Activated T-cell treated with anti-CD3 and anti-CD28 coated beads, Interleukin-2, amount 50 U/mL, for 72 hours (primary cell): ENCODE measurements around the gene TTYH2. TPM values are rescaled to one million over a fixed set of nuclear protein-coding genes. Genes with fewer than 3 reads are reported as not detected.
A peak's percentile ranks its signal among the peaks of the same experiment; 100 is the strongest.

Experiments used
- ATAC-seq, 2 donors: fragments of 150-1000 bp; cut with Tn5 transposase; replicated peaks in 1 of 2; 2 replicates each; pipeline ENCODE4 v1.10.0; 2021; ENCODE audit warnings: moderate library complexity in 2 of 2, mild to moderate bottlenecking in 1 of 2
- DNase-seq, 2 donors: peaks; one replicate each; pipeline ENCODE4 v3.0.0; 2021 to 2022; ENCODE audit warnings: mixed read lengths in 1 of 2
- H3K27ac Mint-ChIP-seq: one replicate; pipeline ENCODE4 v1.8.0; 2022; ENCODE audit warnings: mild to moderate bottlenecking, moderate library complexity, mixed read lengths
- H3K27me3 Mint-ChIP-seq: one replicate; pipeline ENCODE4 v1.8.0; 2022; ENCODE audit warnings: low read depth, mixed read lengths
- H3K36me3 Mint-ChIP-seq, 2 donors: one replicate each; pipeline ENCODE4 v1.8.0; 2022; ENCODE audit warnings: mixed read lengths in 2 of 2, mild to moderate bottlenecking in 1 of 2; ENCODE audit not compliant: insufficient read depth in 2 of 2
- H3K4me1 Mint-ChIP-seq: one replicate; pipeline ENCODE4 v1.8.0; 2022; ENCODE audit warnings: low read depth, mixed read lengths
- H3K4me3 Mint-ChIP-seq, 2 donors: one replicate each; pipeline ENCODE4 v1.8.0; 2022; ENCODE audit warnings: mild to moderate bottlenecking in 2 of 2, mixed read lengths in 2 of 2, moderate library complexity in 2 of 2
- H3K9me3 Mint-ChIP-seq, 2 donors: one replicate each; pipeline ENCODE4 v1.8.0; 2022; ENCODE audit warnings: mixed read lengths in 2 of 2
- total RNA-seq, 2 donors: library from RNA; stranded (reverse); gene quantifications; one replicate each; pipeline ENCODE4 v1.2.3, GENCODE V29; 2022

Gene TTYH2
- total RNA-seq: 1 to 10 TPM; 5.3 to 7.2 TPM

GRCh38 chr17:74212913-74213791 lies at the start of gene TTYH2:
TTYH2 (plus strand) TSS chr17:74213571; CDS start chr17:74213588, 17 bp downstream.
- peaks cover 6 to 16% of the 10 kb centered on the region in 2 donors for H3K36me3 Mint-ChIP-seq
- H3K27ac Mint-ChIP-seq: peak within 1 kb of the TSS; percentile 81
- no peaks in the 10 kb centered on the region for H3K27me3 Mint-ChIP-seq
- peak within 1 kb of the TSS; percentile 85 to 89 for H3K4me3 Mint-ChIP-seq
- H3K4me1 Mint-ChIP-seq: peaks cover 64% of the 10 kb centered on the region
- peak; percentile 67 to 74 for DNase-seq
- ATAC-seq: peak; percentile 70 to 77
- no peaks in the 10 kb centered on the region for H3K9me3 Mint-ChIP-seq

GRCh38 chr17:74163836-74164235 lies 49.5 kb upstream of the TTYH2 start:
- DNase-seq (no peak), ATAC-seq (no peak)
- Mint-ChIP-seq H3K27me3 (no peaks in the 10 kb centered on the region), H3K36me3 (no peaks in the 10 kb centered on the region), H3K4me3 (no peak overlapping the region), H3K4me1 (no peaks in the 10 kb centered on the region), H3K9me3 (no peaks in the 10 kb centered on the region), H3K27ac (no peak overlapping the region)

GRCh38 chr17:74164446-74165045 lies 48.8 kb upstream of the TTYH2 start:
- Mint-ChIP-seq H3K27ac (no peak overlapping the region), H3K27me3 (peaks cover 5% of the 10 kb centered on the region), H3K4me3 (no peak overlapping the region), H3K36me3 (no peaks in the 10 kb centered on the region), H3K4me1 (no peaks in the 10 kb centered on the region), H3K9me3 (no peaks in the 10 kb centered on the region)
- ATAC-seq (no peak), DNase-seq (no peak)

GRCh38 chr17:74165797-74166365 lies 47.5 kb upstream of the TTYH2 start:
- ATAC-seq: no peak
- Mint-ChIP-seq H3K4me1 (no peaks in the 10 kb centered on the region), H3K27me3 (peaks cover 18% of the 10 kb centered on the region), H3K36me3 (no peaks in the 10 kb centered on the region), H3K27ac (no peak overlapping the region), H3K9me3 (no peaks in the 10 kb centered on the region), H3K4me3 (no peak overlapping the region)
- no peak for DNase-seq

- DNase-seq (no peak), ATAC-seq (no peak)
- peaks cover 38% of the 10 kb centered on the region for H3K27me3 Mint-ChIP-seq
- no peak overlapping the region for H3K4me3 Mint-ChIP-seq
- H3K27ac Mint-ChIP-seq: no peak overlapping the region
- H3K9me3 Mint-ChIP-seq: no peaks in the 10 kb centered on the region
- no peaks in the 10 kb centered on the region for H3K36me3 Mint-ChIP-seq
- H3K4me1 Mint-ChIP-seq: no peaks in the 10 kb centered on the region
These were observed 42.4 kb upstream of the TTYH2 start for GRCh38 chr17:74170924-74171323.

GRCh38 chr17:74172700-74173099 lies 40.7 kb upstream of the TTYH2 start:
- ATAC-seq (no peak), DNase-seq (no peak)
- no peaks in the 10 kb centered on the region for H3K36me3 Mint-ChIP-seq
- no peaks in the 10 kb centered on the region for H3K4me1 Mint-ChIP-seq
- H3K4me3 Mint-ChIP-seq: no peak overlapping the region
- H3K9me3 Mint-ChIP-seq: no peaks in the 10 kb centered on the region
- peaks cover 47% of the 10 kb centered on the region for H3K27me3 Mint-ChIP-seq
- no peak overlapping the region for H3K27ac Mint-ChIP-seq

- DNase-seq (peak; percentile 35 to 40), ATAC-seq (peak; percentile 59)
- Mint-ChIP-seq H3K27me3 (peaks cover 48% of the 10 kb centered on the region), H3K27ac (no peak overlapping the region), H3K9me3 (no peaks in the 10 kb centered on the region), H3K36me3 (no peaks in the 10 kb centered on the region), H3K4me1 (no peaks in the 10 kb centered on the region), H3K4me3 (no peak overlapping the region)
These were observed 36.8 kb upstream of the TTYH2 start for GRCh38 chr17:74176546-74177001.

GRCh38 chr17:74177018-74177450 lies 36.3 kb upstream of the TTYH2 start:
- Mint-ChIP-seq H3K4me3 (no peak overlapping the region), H3K27me3 (peaks cover 48% of the 10 kb centered on the region), H3K4me1 (no peaks in the 10 kb centered on the region), H3K27ac (no peak overlapping the region), H3K36me3 (no peaks in the 10 kb centered on the region), H3K9me3 (no peaks in the 10 kb centered on the region)
- DNase-seq (no peak), ATAC-seq (no peak)

GRCh38 chr17:74179576-74179975 lies 33.8 kb upstream of the TTYH2 start:
- Mint-ChIP-seq H3K9me3 (no peaks in the 10 kb centered on the region), H3K27me3 (peaks cover 42% of the 10 kb centered on the region), H3K4me1 (no peaks in the 10 kb centered on the region), H3K4me3 (no peak overlapping the region), H3K27ac (no peak overlapping the region), H3K36me3 (no peaks in the 10 kb centered on the region)
- ATAC-seq: no peak
- no peak for DNase-seq

GRCh38 chr17:74180336-74180735 lies 33.0 kb upstream of the TTYH2 start:
- Mint-ChIP-seq H3K27me3 (peaks cover 34% of the 10 kb centered on the region), H3K27ac (no peak overlapping the region), H3K4me1 (no peaks in the 10 kb centered on the region), H3K36me3 (no peaks in the 10 kb centered on the region), H3K4me3 (no peak overlapping the region), H3K9me3 (no peaks in the 10 kb centered on the region)
- DNase-seq (no peak), ATAC-seq (no peak)

- peaks cover 31% of the 10 kb centered on the region for H3K27me3 Mint-ChIP-seq
These were observed 32.0 kb upstream of the TTYH2 start for GRCh38 chr17:74181341-74181740.

GRCh38 chr17:74182041-74182723 lies 31.2 kb upstream of the TTYH2 start:
- Mint-ChIP-seq H3K27ac (no peak overlapping the region), H3K4me3 (no peak overlapping the region), H3K4me1 (no peaks in the 10 kb centered on the region), H3K36me3 (no peaks in the 10 kb centered on the region), H3K27me3 (peaks cover 29% of the 10 kb centered on the region), H3K9me3 (no peaks in the 10 kb centered on the region)
- DNase-seq (no peak), ATAC-seq (no peak)

More at GRCh38 chr17:74181341-74181740, 32.0 kb upstream of the TTYH2 start:
- no peak for DNase-seq
- H3K9me3 Mint-ChIP-seq: no peaks in the 10 kb centered on the region
- H3K4me1 Mint-ChIP-seq: no peaks in the 10 kb centered on the region
- no peaks in the 10 kb centered on the region for H3K36me3 Mint-ChIP-seq
- no peak overlapping the region for H3K27ac Mint-ChIP-seq
- no peak for ATAC-seq
- no peak overlapping the region for H3K4me3 Mint-ChIP-seq

- no peak overlapping the region for H3K27ac Mint-ChIP-seq
- H3K27me3 Mint-ChIP-seq: peaks cover 31% of the 10 kb centered on the region
- H3K4me1 Mint-ChIP-seq: no peaks in the 10 kb centered on the region
- no peak for DNase-seq
- no peaks in the 10 kb centered on the region for H3K36me3 Mint-ChIP-seq
- no peak for ATAC-seq
- no peak overlapping the region for H3K4me3 Mint-ChIP-seq
- H3K9me3 Mint-ChIP-seq: no peaks in the 10 kb centered on the region
These were observed 30.0 kb upstream of the TTYH2 start for GRCh38 chr17:74183411-74183810.
